ENCODE measurements around the gene MYBBP1A.

DNA sequence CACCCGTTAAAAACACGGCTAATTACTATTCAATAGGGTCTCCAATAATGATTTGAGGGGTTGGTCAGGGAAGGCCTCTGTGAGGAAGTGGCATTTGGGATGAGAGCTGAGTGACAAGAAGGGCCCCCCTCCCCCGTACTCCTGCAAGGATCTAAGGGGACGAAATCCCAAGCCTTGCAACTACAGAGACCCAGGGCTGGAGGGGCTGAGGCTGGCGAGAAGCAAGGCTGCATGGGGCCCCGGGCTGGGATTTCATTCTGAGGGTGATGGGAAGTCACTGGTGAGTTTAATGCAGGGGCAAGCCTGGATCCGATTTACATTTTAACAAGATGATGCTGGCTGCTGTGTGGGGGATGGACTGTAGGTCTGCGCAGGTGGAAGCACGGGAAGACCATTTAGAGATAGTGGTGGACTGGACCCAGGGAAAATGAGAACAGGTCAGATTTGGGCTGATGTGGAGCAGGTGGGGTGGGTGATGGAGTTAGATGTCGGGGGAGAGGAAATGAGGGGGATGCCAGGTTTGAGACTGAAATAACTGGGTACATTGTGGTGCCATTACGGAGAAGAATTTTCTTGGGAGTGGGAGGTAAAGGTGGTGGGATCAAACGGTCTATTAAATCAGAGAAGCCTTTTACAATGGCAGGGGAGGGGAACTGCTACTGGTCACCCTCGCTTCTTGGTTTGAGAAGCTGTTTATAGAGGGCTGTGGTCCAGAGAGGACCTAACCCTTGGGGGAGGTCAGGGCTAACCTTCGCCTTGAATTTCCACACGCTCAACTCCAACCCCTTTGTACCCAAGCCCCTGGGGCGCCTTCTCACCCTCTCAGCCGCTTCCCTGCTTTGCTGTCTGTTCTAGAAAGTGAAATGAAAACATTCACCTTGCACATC lies 932 bp upstream of the MYBBP1A start:
- TF ChIP-seq, protein P1, sequence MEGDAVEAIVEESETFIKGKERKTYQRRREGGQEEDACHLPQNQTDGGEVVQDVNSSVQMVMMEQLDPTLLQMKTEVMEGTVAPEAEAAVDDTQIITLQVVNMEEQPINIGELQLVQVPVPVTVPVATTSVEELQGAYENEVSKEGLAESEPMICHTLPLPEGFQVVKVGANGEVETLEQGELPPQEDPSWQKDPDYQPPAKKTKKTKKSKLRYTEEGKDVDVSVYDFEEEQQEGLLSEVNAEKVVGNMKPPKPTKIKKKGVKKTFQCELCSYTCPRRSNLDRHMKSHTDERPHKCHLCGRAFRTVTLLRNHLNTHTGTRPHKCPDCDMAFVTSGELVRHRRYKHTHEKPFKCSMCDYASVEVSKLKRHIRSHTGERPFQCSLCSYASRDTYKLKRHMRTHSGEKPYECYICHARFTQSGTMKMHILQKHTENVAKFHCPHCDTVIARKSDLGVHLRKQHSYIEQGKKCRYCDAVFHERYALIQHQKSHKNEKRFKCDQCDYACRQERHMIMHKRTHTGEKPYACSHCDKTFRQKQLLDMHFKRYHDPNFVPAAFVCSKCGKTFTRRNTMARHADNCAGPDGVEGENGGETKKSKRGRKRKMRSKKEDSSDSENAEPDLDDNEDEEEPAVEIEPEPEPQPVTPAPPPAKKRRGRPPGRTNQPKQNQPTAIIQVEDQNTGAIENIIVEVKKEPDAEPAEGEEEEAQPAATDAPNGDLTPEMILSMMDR (conservative IDR thresholded peaks at IDR 0.05): no peak
- TF ChIP-seq ZFX (IDR thresholded peaks at IDR 0.05): no peak

Data from C4-2B (cell line).